ENCODE measurements around the gene ARL14.
A peak's percentile ranks its signal among the peaks of the same experiment; 100 is the strongest.
"Not testable (repeated sequence)": the region's sequence is repeated elsewhere in the genome, so short reads cannot be mapped to it uniquely, and the experiment has no call there.

Gene ARL14

DNA sequence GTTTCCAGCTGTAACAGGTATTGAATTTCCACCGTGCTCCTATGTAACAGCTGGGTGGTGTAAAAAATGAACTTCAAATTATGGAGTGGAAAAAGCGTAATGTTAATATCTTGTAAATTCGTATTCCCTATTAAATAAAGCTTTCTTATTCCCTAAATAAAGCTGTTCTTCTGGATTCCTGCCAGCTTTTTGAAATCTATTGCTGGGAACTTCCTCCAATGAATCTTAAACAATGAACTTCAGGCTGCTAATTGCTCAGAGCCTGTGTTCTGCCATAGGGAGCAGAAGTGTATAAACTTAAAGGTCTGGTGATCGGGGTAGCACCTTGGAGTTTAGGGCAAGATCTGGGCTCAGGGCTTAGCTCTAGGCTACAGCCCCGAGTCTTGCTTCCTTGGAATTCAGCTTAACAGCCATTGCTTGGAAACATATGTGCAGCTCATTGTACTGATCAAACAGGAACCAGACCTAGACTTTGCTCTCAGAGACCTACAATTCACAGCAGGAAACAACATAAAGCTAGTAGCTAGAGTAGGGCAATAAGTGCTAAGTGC, 1.4 kb downstream of the ARL14 start:
- no peak for DNase-seq

GRCh38 chr3:160684368-160684740, 7.4 kb downstream of the ARL14 start:
- DNase-seq, result no peak

- peak in 1 of 2 experiments; percentile 23 for DNase-seq
Observed at GRCh38 chr3:160685144-160685766, 8.3 kb downstream of the ARL14 start.

- peak; percentile 27 to 55 for DNase-seq
Observed at GRCh38 chr3:160686955-160687535, 10.1 kb downstream of the ARL14 start.

DNA sequence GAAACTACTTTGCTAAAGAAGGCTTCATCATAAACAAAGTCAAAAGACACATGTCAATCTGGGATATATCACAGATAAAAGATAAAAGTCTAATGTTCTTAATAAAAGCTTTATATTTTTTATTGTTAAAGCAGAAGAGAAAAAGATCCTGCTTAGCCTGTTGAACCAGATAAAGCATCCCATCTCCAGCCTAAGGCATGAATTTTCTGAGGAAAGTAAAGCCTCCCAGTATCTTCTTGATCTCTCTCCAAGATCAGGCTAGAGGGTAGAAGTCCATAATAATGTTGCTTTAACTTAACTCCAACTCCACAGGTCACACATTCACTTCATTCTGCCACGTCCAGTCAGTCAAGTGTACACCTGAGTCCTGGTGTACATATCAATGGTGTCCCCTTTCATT, 14.2 kb downstream of the ARL14 start:
- DNase-seq, result no peak

DNA sequence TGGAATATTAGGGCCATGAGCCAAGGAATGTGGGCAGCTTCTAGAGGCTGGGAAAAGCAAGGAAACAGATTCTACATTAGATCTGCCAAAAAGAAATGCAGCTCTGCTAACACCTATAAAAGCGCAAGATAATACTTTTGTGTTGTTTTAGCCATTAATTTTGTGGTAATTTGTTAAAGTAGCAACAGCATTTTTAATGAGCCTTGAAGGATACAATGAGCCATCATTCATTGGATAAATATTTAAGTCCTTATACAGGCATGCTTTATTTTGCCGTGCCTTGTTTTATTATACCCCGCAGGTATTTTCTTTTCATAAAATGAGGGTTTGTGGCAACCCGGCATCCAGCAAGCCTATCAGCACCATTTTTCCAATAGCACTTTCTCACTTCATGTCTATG, 15.0 kb downstream of the ARL14 start:
- no peak for DNase-seq

GRCh38 chr3:160693191-160693590, 16.2 kb downstream of the ARL14 start:
- no peak for DNase-seq

GRCh38 chr3:160694345-160694744, 17.4 kb downstream of the ARL14 start:
- no peak for DNase-seq

- DNase-seq, result no peak
Observed at GRCh38 chr3:160695003-160695402, 18.0 kb downstream of the ARL14 start.

GRCh38 chr3:160695915-160696327, 19.0 kb downstream of the ARL14 start:
- DNase-seq, result no peak

- no peak for DNase-seq
Observed at GRCh38 chr3:160697637-160698380, 20.8 kb downstream of the ARL14 start.

DNA sequence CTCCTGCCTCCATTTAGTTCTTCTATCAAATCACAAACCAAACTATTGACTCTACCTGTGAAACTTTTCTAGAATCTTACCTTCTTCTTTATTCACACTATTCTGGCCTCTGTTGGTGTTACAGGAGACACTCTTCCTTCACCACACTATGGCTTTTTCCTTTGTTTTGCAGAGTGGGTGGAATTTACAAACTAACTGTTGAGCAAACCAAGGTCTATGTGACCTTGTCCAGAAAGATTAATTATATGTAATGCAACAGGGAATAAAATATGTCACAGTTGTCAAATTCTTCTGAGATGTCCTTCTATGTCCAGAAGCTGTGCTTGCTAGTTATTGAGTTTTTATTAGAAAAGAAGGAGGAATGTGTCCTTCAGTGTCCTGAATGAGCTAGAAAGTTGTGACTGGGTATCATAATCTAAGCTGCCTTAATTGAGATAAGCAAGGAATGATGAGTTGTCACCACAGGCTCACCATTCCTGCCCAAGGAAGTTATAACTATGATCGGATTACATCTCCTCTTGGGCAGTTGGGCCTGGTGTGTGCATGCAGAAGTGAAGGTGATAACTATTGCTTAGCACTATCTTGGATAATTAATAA, 21.7 kb downstream of the ARL14 start:
- DNase-seq, result no peak

GRCh38 chr3:160701490-160701889, 24.5 kb downstream of the ARL14 start:
- DNase-seq, result no peak

DNA sequence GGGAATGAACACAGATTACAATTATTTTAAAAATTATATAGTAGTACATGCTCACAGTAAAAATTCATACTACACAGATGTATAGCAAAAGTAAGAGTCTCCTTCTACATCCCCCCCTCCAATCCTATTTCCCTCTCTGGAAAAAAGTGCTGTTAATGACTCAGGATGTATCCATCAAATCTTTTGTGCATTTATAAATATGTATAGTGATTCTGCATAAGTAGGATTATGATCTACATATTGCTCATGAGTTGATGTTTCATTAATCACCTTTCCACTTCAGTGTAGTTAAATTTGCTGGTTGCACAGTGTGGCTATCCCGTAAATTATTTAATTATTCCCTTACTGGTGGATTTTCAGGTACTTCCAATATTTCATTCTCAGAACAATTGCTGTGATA, 25.3 kb downstream of the ARL14 start:
- DNase-seq, result no peak

DNA sequence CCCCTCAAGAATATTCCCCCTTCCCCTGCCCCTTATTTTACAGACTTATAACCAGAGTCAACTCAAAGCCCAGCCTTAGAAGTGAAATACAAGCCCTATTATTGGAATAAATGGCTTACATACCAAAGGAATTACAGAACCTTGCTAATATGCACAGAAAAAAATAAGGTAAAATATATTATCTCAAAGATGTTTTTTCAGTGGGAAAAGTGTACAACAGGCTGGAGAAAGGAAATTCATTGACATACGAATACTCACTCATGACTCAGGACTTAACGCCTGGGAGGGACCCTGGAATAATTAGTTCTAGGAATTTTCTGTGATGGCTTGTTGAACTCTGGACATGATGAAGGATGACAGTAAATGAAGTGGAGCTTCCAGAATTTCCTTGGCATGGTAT, 27.0 kb downstream of the ARL14 start:
- DNase-seq, result no peak

GRCh38 chr3:160707187-160707794, 30.3 kb downstream of the ARL14 start:
- DNase-seq, result peak; percentile 60 to 69

- DNase-seq, result no peak
Observed at GRCh38 chr3:160709477-160710182, 32.7 kb downstream of the ARL14 start.

GRCh38 chr3:160713144-160713543, 36.2 kb downstream of the ARL14 start:
- DNase-seq, result not testable (repeated sequence)

GRCh38 chr3:160719710-160720109, 42.8 kb downstream of the ARL14 start:
- no peak for DNase-seq

- DNase-seq, result peak in 1 of 2 experiments; percentile 5
Observed at GRCh38 chr3:160720123-160720746, 43.3 kb downstream of the ARL14 start.

GRCh38 chr3:160722331-160722730, 45.4 kb downstream of the ARL14 start:
- no peak for DNase-seq

- DNase-seq, result no peak
Observed at GRCh38 chr3:160725338-160725737, 48.4 kb downstream of the ARL14 start.

Measured in Kasumi-1 (cell line).